Superior temporal gyrus (tissue), 1 donor: ENCODE data around the gene TEX51.

Experiments
- DNase-seq: peaks from one replicate; pipeline ENCODE4 v3.0.0-alpha.2; 2016; ENCODE audit errors: extremely low spot score

TEX51 gene

GRCh38 chr2:126898636-126899035 is at the start of gene TEX51:
Gene TEX51, plus strand, starts transcription at chr2:126898890. Its CDS starts 29 bp downstream, at chr2:126898919.
- no peak for DNase-seq

GRCh38 chr2:126849054-126849453 is 49.6 kb upstream of the TEX51 start:
- no peak for DNase-seq

GRCh38 chr2:126849486-126849885 is 49.2 kb upstream of the TEX51 start:
- no peak for DNase-seq

- DNase-seq: no peak
These were observed 48.6 kb upstream of the TEX51 start for GRCh38 chr2:126849991-126850535.

- no peak for DNase-seq
These were observed 47.8 kb upstream of the TEX51 start for GRCh38 chr2:126850940-126851339.

- DNase-seq: no peak
These were observed 46.9 kb upstream of the TEX51 start for GRCh38 chr2:126851756-126852155.

- DNase-seq: no peak
These were observed 46.3 kb upstream of the TEX51 start for GRCh38 chr2:126852361-126852760.

- no peak for DNase-seq
These were observed 43.1 kb upstream of the TEX51 start for GRCh38 chr2:126855606-126856005.

- no peak for DNase-seq
These were observed 42.3 kb upstream of the TEX51 start for GRCh38 chr2:126856403-126856802.

- no peak for DNase-seq
These were observed 41.2 kb upstream of the TEX51 start for GRCh38 chr2:126857502-126857901.

GRCh38 chr2:126858013-126858412 is 40.7 kb upstream of the TEX51 start:
- DNase-seq: no peak

- DNase-seq: no peak
These were observed 40.3 kb upstream of the TEX51 start for GRCh38 chr2:126858436-126858835.

GRCh38 chr2:126858991-126859390 is 39.7 kb upstream of the TEX51 start:
- DNase-seq: no peak

GRCh38 chr2:126859631-126860030 is 39.1 kb upstream of the TEX51 start:
- no peak for DNase-seq

- DNase-seq: no peak
These were observed 38.3 kb upstream of the TEX51 start for GRCh38 chr2:126860385-126860784.

GRCh38 chr2:126862730-126863129 is 36.0 kb upstream of the TEX51 start:
- no peak for DNase-seq

GRCh38 chr2:126863336-126864015 is 35.2 kb upstream of the TEX51 start:
- DNase-seq: no peak

GRCh38 chr2:126864861-126865260 is 33.8 kb upstream of the TEX51 start:
- DNase-seq: no peak

- DNase-seq: no peak
These were observed 32.2 kb upstream of the TEX51 start for GRCh38 chr2:126866451-126866850.

- no peak for DNase-seq
These were observed 23.7 kb upstream of the TEX51 start for GRCh38 chr2:126874961-126875360.

- no peak for DNase-seq
These were observed 22.1 kb upstream of the TEX51 start for GRCh38 chr2:126876631-126877030.

- no peak for DNase-seq
These were observed 21.6 kb upstream of the TEX51 start for GRCh38 chr2:126877041-126877440.

GRCh38 chr2:126877861-126878565 is 20.7 kb upstream of the TEX51 start:
- DNase-seq: no peak
